GM12878 (cell line): Measurements from ENCODE around the gene MYO7B. TPM values are rescaled to one million over a fixed set of nuclear protein-coding genes. Genes with fewer than 3 reads are reported as not detected.

Source experiments
- ATAC-seq: fragments of 200-7000 bp; cut with Tn5 transposase; 3 replicates; pipeline ENCODE4 v1.9.1; 2020; ENCODE audit warnings: mild to moderate bottlenecking, moderate library complexity
- BruUV-seq: library from RNA; stranded (reverse); fragments of 400-500 nt; replicated peaks from 2 replicates; lab custom pipeline; 2021; lab: Mats Ljungman, UMichigan
- CTCF ChIA-PET: fragments of 300-600 bp; sonication (Branson Sonifier 250); formaldehyde crosslinking; extraction: SDS; loops from one replicate; lab custom pipeline; 2021; ENCODE audit warnings: inconsistent platforms; lab: Yijun Ruan, JAX
- POLR2A ChIA-PET: fragments of 350-600 bp; formaldehyde crosslinking; extraction: SDS; loops from one replicate; lab custom pipeline; 2021; ENCODE audit warnings: inconsistent platforms; lab: Charles Lee
- RAD21 ChIA-PET: fragments of 300-600 bp; sonication (Branson Sonifier 250); formaldehyde crosslinking; loops from one replicate; lab custom pipeline; 2023; ENCODE audit warnings: antibody characterized with exemption; ENCODE audit not compliant: unreplicated experiment; lab: Charles Lee
- SMC1A ChIA-PET: fragments of 300-600 bp; sonication (Branson Sonifier 250); formaldehyde crosslinking; loops from one replicate; lab custom pipeline; 2023; ENCODE audit not compliant: unreplicated experiment, uncharacterized antibody; lab: Charles Lee
- DNase-seq: peaks from one replicate; pipeline ENCODE4 v3.0.0-alpha.2; 2011; ENCODE audit warnings: low read depth, low spot score
- FAIRE-seq: peaks from 3 replicates; lab custom pipeline; 2011; peaks lifted over from hg19 to GRCh38; lab: Jason Lieb, UNC
- H2AFZ ChIP-seq: 2 replicates; pipeline ENCODE4 v1.6.0; 2011; ENCODE audit warnings: low read depth, low read length, control low read depth; ENCODE audit not compliant: control insufficient read depth
- H3K27ac ChIP-seq: 2 replicates; pipeline ENCODE4 v1.5.1; 2011; ENCODE audit warnings: control low read depth; ENCODE audit not compliant: control insufficient read depth, insufficient read depth
- H3K27me3 ChIP-seq, 2 experiments: replicated peaks in 1 of 2; 2 replicates each; pipeline versions ENCODE4 v1.6.0 to v1.6.1; 2011; ENCODE audit warnings: low read length in 1 of 2; ENCODE audit not compliant: control insufficient read depth in 2 of 2, insufficient read depth in 2 of 2
- H3K36me3 ChIP-seq, 2 experiments: 2 replicates each; pipeline ENCODE4 v1.5.1; 2011; ENCODE audit warnings: low read length in 1 of 2; ENCODE audit not compliant: control insufficient read depth in 2 of 2, insufficient read depth in 2 of 2
- H3K4me1 ChIP-seq: 2 replicates; pipeline ENCODE4 v1.6.1; 2011; ENCODE audit warnings: mild to moderate bottlenecking, low read length, moderate library complexity, mixed read lengths; ENCODE audit not compliant: control insufficient read depth, insufficient read depth
- H3K4me2 ChIP-seq: 2 replicates; pipeline ENCODE4 v1.6.0; 2011; ENCODE audit warnings: control low read depth; ENCODE audit not compliant: control insufficient read depth, insufficient read depth
- H3K4me3 ChIP-seq: fragments of 200-600 bp; sonication (generic); 2 replicates; pipeline ENCODE4 v1.5.1; 2016
- H3K79me2 ChIP-seq: 2 replicates; pipeline ENCODE4 v1.6.0; 2011; ENCODE audit warnings: low read length; ENCODE audit not compliant: control insufficient read depth, insufficient read depth
- H3K9ac ChIP-seq: 2 replicates; pipeline ENCODE4 v1.8.0; 2011; ENCODE audit warnings: low read length, control low read depth, mixed read lengths; ENCODE audit not compliant: control insufficient read depth, insufficient read depth
- H3K9me3 ChIP-seq: replicated peaks from 3 replicates; pipeline ENCODE4 v1.5.1; 2011; ENCODE audit warnings: mild to moderate bottlenecking, low read length; ENCODE audit not compliant: control insufficient read depth, insufficient read depth
- H4K20me1 ChIP-seq: 2 replicates; pipeline ENCODE4 v1.6.0; 2011; ENCODE audit not compliant: control insufficient read depth, insufficient read depth
- BRCA1 ChIP-seq: IDR thresholded peaks from 2 replicates; pipeline ENCODE4 v1.6.1; 2011; ENCODE audit warnings: low read depth, low read length, improper control_type of control experiment
- CHD1 ChIP-seq: IDR thresholded peaks from 2 replicates; pipeline ENCODE4 v1.6.1; 2012; ENCODE audit warnings: low read depth, low read length, improper control_type of control experiment
- CREM ChIP-seq: IDR thresholded peaks from 2 replicates; pipeline ENCODE4 v1.6.1; 2014; ENCODE audit warnings: antibody characterized with exemption, low read depth
- DPF2 ChIP-seq: fragments of 450-650 bp; IDR thresholded peaks from 2 replicates; pipeline ENCODE4 v1.6.1; 2017; ENCODE audit warnings: mild to moderate bottlenecking
- JUNB ChIP-seq: IDR thresholded peaks from 2 replicates; pipeline ENCODE4 v1.6.1; 2016; ENCODE audit warnings: antibody characterized with exemption, mild to moderate bottlenecking
- NFXL1 ChIP-seq: fragments of 450-650 bp; IDR thresholded peaks from 2 replicates; pipeline ENCODE4 v1.6.1; 2017; ENCODE audit warnings: antibody characterized with exemption, mild to moderate bottlenecking, borderline replicate concordance
- POLR2AphosphoS2 ChIP-seq: IDR thresholded peaks from 2 replicates; pipeline ENCODE4 v1.6.1; 2011; ENCODE audit warnings: low read depth, mild to moderate bottlenecking, low read length, improper control_type of control experiment, moderate library complexity
- RELA ChIP-seq: fragments of 450-650 bp; IDR thresholded peaks from 2 replicates; pipeline ENCODE4 v1.8.0; 2014; ENCODE audit warnings: borderline replicate concordance; ENCODE audit not compliant: partially characterized antibody
- STAT1 ChIP-seq: fragments of 450-650 bp; conservative IDR thresholded peaks from 2 replicates; pipeline ENCODE4 v1.6.1; 2014; ENCODE audit warnings: antibody characterized with exemption, mild to moderate bottlenecking
- SUZ12 ChIP-seq: fragments of 200-600 bp; sonication (generic); IDR thresholded peaks from one replicate; pipeline ENCODE4 v1.6.1; 2018; ENCODE audit warnings: antibody characterized with exemption, mild to moderate bottlenecking; ENCODE audit not compliant: unreplicated experiment
- YY1 ChIP-seq: IDR thresholded peaks from 2 replicates; pipeline ENCODE4 v1.6.1; 2011; ENCODE audit warnings: low read depth, mild to moderate bottlenecking, low read length
- ZSCAN29 ChIP-seq: fragments of 450-650 bp; IDR thresholded peaks from 2 replicates; pipeline ENCODE4 v1.6.1; 2017; ENCODE audit warnings: mild to moderate bottlenecking, moderate library complexity
- WGBS: methylation state at CpG from one replicate; pipeline ENCODE4 v1.1.6; 2016; ENCODE audit warnings: low lambda C conversion rate; ENCODE audit not compliant: insufficient replicate concordance, insufficient coverage; ENCODE audit errors: missing lambda C conversion rate; 5-methylcytosine and 5-hydroxymethylcytosine counted together
- in situ Hi-C: fragments of 300-500 bp; cut with MboI; formaldehyde crosslinking; loops from 9 replicates; pipeline ENCODE4 v1.14.3; 2018; ENCODE audit warnings: mixed read lengths
- intact Hi-C: fragments of 100-400 bp; cut with micrococcal nuclease; formaldehyde crosslinking; loops from one replicate; pipeline ENCODE4 v1.14.2; 2022; ENCODE audit not compliant: unreplicated experiment
- polyA plus RNA-seq, 11 experiments: library from polyadenylated mRNA; depleted of rRNA in 4 of 11; unstranded in 6 of 11; stranded (reverse) in 5 of 11; fragments of >200 nt; fragmentation: Nextera tagmentation in 4 of 11; fragmentation: Illumina TruSeq in 1 of 11; extraction: Ambion mirVana in 4 of 11; extraction: Trizol in 1 of 11; gene quantifications; 1 replicate in 1 of 11; 2 replicates in 10 of 11; pipeline versions ENCODE4 v1.2.1 to v1.2.3, GENCODE V29; 2011 to 2016; ENCODE audit warnings: inconsistent platforms in 2 of 11, missing spikeins in 2 of 11, low read depth in 1 of 11
- total RNA-seq, 4 experiments: library from RNA; depleted of rRNA in 3 of 4; stranded (reverse); fragments of >200 nt in 3 of 4; fragmentation: Illumina TruSeq in 1 of 4; extraction: Trizol in 1 of 4; gene quantifications; 2 replicates each; pipeline versions ENCODE4 v1.2.1 to v1.2.3, GENCODE V29; 2013 to 2021
- TF ChIP-seq, protein P1 (sequence below): fragments of 450-650 bp; IDR thresholded peaks from 2 replicates; pipeline ENCODE4 v1.6.1; 2016; ENCODE audit warnings: mild to moderate bottlenecking, moderate library complexity, borderline replicate concordance
- TF ChIP-seq, protein P2 (sequence below): fragments of 150-350 bp; IDR thresholded peaks from 2 replicates; pipeline ENCODE4 v1.6.1; 2016; ENCODE audit warnings: low read depth, low read length

Gene MYO7B
- total and polyA plus RNA-seq, 10 of the 15 experiments (the other 5 are each of a cell fraction or from before 2014, with no cell fraction given), result 0.08 to 4.8 (median 1.2) TPM

DNA sequence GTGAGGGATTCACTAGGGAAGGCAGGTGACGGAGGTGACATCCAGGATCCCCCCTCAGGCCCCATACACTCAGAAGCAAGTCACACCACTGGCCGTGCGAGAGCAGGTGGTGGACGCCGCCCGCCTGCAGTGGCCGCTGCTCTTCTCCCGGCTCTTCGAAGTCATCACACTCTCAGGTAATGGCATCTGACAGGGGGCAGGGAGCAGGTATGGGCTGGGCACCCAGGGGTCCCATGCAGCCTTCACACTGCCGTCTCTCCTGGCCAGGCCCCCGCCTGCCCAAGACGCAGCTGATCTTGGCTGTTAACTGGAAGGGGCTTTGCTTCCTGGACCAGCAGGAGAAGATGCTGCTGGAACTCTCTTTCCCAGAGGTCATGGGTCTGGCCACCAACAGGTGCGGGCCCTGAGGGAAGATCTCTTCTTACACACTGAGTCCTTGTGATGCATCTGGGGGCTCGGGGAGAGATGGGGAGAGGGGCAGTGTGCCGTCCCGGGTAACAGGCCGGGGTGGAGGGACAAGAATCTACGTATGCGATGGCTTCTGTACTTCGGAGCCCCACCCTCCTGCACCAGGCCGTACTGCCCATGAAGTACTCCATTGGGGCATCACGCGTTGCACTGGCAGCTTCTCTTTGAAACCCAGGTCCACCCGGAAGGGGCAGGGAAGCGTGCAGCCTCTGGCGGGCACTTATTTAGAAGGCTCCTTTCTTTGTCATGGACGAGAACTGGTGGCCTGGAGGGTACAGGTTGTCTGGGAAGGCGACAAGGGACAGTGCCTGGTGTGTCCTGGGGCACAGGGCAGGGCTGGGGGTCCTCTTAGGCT lies 91.6 kb downstream of the MYO7B start (continued):
- no peak for TF ChIP-seq POLR2AphosphoS2
- no peak for TF ChIP-seq BRCA1

DNA sequence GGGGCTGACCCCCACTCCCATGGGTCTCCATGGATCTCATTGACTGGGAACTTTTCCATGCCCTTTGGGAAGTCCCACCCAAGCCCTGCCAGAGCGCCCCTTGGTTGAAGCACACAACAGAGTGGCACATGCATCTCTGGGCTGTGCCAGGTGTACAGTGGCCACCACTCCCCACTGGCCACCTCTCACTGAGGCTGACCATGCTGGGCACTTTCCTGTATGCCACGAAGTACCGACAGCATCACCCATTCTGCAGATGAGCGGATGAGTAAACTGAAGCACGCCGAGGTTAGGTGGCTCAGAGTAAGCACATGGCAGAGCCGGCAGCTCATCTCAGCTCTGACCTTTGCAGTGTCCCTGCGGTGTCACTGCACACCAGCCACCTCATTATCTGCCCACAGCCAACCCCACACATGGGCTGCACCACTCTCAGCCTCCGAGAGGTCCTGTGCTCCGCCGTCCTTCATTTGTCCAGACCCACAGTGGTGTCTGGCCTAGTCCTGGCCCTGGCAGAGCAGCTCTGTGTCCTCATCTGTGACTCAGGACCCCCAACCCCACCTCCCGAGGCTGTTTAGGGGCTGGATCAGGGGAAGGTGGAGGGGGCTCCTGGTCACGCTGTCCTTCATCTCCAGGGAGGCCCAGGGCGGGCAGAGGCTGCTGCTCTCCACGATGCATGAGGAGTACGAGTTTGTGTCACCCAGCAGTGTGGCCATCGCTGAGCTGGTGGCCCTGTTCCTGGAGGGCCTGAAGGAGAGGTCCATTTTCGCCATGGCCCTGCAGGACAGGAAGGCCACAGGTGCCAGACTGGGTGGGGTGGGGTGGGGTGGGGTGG lies 92.5 kb downstream of the MYO7B start:
- Histone ChIP-seq H3K27ac (no peak overlapping the region), H2AFZ (no peak overlapping the region), H4K20me1 (no peaks in the 10 kb centered on the region), H3K36me3 (no peaks in the 10 kb centered on the region), H3K4me2 (no peak overlapping the region), H3K9me3 (no peaks in the 10 kb centered on the region), H3K4me1 (peaks cover 6% of the 10 kb centered on the region; the same call in 1 of the 2 replicates), H3K4me3 (no peak overlapping the region), H3K27me3 (no peaks in the 10 kb centered on the region), H3K79me2 (no peaks in the 10 kb centered on the region), H3K9ac (no peak overlapping the region)
- no peak for ATAC-seq
- 60% methylated on average over 17 of the region's 18 CpGs for WGBS
- FAIRE-seq, result no peak
- intact Hi-C loops, result no loop called here
- in situ Hi-C loops, result no loop called here
- ChIA-PET SMC1A (no interaction called here), POLR2A (no interaction called here), RAD21 (no interaction called here), CTCF (no interaction called here)
- no TSS peak for BruUV-seq
- no peak for DNase-seq
- no peak for TF ChIP-seq RELA
- TF ChIP-seq, protein P1, sequence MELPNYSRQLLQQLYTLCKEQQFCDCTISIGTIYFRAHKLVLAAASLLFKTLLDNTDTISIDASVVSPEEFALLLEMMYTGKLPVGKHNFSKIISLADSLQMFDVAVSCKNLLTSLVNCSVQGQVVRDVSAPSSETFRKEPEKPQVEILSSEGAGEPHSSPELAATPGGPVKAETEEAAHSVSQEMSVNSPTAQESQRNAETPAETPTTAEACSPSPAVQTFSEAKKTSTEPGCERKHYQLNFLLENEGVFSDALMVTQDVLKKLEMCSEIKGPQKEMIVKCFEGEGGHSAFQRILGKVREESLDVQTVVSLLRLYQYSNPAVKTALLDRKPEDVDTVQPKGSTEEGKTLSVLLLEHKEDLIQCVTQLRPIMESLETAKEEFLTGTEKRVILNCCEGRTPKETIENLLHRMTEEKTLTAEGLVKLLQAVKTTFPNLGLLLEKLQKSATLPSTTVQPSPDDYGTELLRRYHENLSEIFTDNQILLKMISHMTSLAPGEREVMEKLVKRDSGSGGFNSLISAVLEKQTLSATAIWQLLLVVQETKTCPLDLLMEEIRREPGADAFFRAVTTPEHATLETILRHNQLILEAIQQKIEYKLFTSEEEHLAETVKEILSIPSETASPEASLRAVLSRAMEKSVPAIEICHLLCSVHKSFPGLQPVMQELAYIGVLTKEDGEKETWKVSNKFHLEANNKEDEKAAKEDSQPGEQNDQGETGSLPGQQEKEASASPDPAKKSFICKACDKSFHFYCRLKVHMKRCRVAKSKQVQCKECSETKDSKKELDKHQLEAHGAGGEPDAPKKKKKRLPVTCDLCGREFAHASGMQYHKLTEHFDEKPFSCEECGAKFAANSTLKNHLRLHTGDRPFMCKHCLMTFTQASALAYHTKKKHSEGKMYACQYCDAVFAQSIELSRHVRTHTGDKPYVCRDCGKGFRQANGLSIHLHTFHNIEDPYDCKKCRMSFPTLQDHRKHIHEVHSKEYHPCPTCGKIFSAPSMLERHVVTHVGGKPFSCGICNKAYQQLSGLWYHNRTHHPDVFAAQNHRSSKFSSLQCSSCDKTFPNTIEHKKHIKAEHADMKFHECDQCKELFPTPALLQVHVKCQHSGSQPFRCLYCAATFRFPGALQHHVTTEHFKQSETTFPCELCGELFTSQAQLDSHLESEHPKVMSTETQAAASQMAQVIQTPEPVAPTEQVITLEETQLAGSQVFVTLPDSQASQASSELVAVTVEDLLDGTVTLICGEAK, result no peak
- no peak for TF ChIP-seq DPF2
- TF ChIP-seq BRCA1, result no peak
- TF ChIP-seq YY1, result no peak
- no peak for TF ChIP-seq CREM
- no peak for TF ChIP-seq CHD1
- no peak for TF ChIP-seq ZSCAN29
- no peak for TF ChIP-seq NFXL1
- no peak for TF ChIP-seq JUNB
- no peak for TF ChIP-seq SUZ12
- TF ChIP-seq STAT1, result no peak
- TF ChIP-seq, protein P2, sequence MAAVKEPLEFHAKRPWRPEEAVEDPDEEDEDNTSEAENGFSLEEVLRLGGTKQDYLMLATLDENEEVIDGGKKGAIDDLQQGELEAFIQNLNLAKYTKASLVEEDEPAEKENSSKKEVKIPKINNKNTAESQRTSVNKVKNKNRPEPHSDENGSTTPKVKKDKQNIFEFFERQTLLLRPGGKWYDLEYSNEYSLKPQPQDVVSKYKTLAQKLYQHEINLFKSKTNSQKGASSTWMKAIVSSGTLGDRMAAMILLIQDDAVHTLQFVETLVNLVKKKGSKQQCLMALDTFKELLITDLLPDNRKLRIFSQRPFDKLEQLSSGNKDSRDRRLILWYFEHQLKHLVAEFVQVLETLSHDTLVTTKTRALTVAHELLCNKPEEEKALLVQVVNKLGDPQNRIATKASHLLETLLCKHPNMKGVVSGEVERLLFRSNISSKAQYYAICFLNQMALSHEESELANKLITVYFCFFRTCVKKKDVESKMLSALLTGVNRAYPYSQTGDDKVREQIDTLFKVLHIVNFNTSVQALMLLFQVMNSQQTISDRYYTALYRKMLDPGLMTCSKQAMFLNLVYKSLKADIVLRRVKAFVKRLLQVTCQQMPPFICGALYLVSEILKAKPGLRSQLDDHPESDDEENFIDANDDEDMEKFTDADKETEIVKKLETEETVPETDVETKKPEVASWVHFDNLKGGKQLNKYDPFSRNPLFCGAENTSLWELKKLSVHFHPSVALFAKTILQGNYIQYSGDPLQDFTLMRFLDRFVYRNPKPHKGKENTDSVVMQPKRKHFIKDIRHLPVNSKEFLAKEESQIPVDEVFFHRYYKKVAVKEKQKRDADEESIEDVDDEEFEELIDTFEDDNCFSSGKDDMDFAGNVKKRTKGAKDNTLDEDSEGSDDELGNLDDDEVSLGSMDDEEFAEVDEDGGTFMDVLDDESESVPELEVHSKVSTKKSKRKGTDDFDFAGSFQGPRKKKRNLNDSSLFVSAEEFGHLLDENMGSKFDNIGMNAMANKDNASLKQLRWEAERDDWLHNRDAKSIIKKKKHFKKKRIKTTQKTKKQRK, result no peak
